Measurements from ENCODE around the gene ATP2B3. TPM values are rescaled to one million over a fixed set of nuclear protein-coding genes. Genes with fewer than 3 reads are reported as not detected.
A peak's percentile ranks its signal among the peaks of the same experiment; 100 is the strongest.

The ATP2B3 gene
- total and polyA plus RNA-seq, 7 donors: 0.01 to 0.04 (median 0.01) TPM; not detected in 4

DNA sequence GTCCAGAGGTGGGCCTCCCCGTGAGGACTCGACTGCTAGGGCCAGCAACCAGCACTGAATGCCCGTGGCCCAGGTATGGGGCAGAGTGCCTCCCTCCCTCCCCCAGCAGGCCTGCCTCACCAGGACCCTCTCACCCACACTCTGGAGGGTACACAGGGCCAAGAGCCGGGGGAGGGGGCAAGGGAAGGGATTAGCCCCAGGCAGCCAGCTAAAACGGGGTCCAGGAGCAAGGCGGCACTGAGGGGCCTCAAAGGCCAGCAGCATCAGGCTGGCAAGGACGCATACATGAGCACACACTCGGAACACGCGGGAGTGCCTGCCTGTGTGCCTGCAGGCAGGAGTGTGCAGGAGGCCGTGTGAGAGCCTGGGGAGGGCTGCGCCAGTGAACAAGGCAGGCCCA is 111.2 kb downstream of the ATP2B3 start:
- 87 to 90% (median 88%) methylated on average over 9 to 12 of the region's 12 CpGs for WGBS, 3 donors
- Histone ChIP-seq H3K36me3 (ENCODE audit: insufficient read depth in 1 of 2, low read depth in 1 of 2) (no peaks in the 10 kb centered on the region), H3K4me1 (no peaks in the 10 kb centered on the region), H3K27ac (no peak overlapping the region), H3K4me3 (no peak overlapping the region), H3K27me3 (ENCODE audit: insufficient read depth in 3 of 3, low read length in 2 of 3) (peaks cover 0 to 25% (median 0%) of the 10 kb centered on the region in 3 donors), H3K9me3 (no peaks in the 10 kb centered on the region)
- ATAC-seq (no peak), DNase-seq (peak in 1 of 2 donors; percentile 38)
- intact Hi-C loops (cut with DNase I): no loop called here
- TF ChIP-seq, protein P1, sequence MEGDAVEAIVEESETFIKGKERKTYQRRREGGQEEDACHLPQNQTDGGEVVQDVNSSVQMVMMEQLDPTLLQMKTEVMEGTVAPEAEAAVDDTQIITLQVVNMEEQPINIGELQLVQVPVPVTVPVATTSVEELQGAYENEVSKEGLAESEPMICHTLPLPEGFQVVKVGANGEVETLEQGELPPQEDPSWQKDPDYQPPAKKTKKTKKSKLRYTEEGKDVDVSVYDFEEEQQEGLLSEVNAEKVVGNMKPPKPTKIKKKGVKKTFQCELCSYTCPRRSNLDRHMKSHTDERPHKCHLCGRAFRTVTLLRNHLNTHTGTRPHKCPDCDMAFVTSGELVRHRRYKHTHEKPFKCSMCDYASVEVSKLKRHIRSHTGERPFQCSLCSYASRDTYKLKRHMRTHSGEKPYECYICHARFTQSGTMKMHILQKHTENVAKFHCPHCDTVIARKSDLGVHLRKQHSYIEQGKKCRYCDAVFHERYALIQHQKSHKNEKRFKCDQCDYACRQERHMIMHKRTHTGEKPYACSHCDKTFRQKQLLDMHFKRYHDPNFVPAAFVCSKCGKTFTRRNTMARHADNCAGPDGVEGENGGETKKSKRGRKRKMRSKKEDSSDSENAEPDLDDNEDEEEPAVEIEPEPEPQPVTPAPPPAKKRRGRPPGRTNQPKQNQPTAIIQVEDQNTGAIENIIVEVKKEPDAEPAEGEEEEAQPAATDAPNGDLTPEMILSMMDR (IDR thresholded peaks at IDR 0.05): no peak

DNA sequence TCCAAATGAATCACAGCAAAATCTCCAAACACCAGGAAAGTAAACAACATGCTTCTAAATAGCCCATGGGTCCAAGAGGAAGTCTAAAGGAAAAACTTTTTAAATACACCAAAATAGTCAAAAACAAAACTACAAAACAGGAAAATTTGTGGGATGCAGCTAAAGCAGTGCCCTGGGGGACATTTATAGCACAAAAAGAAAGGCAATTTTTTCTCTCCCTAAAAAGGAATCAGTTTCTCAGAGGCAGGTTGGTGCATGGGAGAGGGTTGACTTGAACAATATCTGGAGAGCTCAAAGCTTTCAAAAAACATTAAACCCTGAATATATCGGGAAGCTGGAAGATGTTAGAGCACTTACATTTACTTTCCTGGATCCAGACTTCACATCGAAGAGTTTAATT is 113.9 kb downstream of the ATP2B3 start:
- WGBS, 3 donors: 90 to 97% (median 94%) methylated on average over 2 of the region's 2 CpGs
- H3K4me1 ChIP-seq: no peaks in the 10 kb centered on the region
- intact Hi-C loops (cut with DNase I): no loop called here
- ATAC-seq: no peak
- no peak overlapping the region for H3K4me3 ChIP-seq
- H3K27ac ChIP-seq: no peak overlapping the region
- H3K36me3 ChIP-seq (ENCODE audit: insufficient read depth in 1 of 2, low read depth in 1 of 2): no peaks in the 10 kb centered on the region
- no peak for DNase-seq
- TF ChIP-seq, protein P1 (IDR thresholded peaks at IDR 0.05): no peak
- peaks cover 0 to 17% (median 0%) of the 10 kb centered on the region in 3 donors for H3K27me3 ChIP-seq (ENCODE audit: insufficient read depth in 3 of 3, low read length in 2 of 3)
- H3K9me3 ChIP-seq: no peaks in the 10 kb centered on the region

DNA sequence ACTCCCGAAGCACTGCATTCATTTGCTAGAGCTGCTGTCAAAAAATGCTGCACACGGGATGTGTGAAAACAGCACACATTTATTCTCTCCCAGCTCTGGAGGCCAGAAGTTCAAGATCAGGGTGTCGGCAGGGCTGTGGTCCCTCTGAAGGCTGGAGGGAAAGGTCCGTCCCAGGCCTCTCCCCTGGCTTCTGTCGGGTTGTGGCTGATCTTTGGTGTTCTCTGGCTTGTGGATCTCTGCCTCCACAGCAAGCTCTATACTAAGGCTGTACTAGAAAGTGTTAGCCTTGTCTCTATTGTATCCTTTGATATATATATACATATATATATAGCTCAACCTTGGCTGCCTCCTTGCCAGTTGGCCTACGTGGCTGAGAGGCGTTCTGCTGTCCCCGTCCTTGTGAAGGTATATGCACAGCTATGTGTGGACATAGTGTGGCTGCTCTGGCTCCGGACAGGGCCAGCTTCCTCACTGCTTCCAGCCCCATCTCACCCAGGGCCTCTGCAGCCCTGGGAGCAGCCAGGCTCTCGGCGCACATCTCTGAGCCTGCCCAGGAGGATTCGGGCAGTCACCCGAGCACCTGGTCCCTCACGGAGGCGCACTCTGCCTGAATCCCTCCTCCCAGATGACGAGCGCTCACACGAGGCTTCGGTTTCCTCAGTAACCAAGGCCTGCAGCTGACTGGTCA is 114.6 kb downstream of the ATP2B3 start:
- no peak overlapping the region for H3K27ac ChIP-seq
- peaks cover 0 to 17% (median 0%) of the 10 kb centered on the region in 3 donors for H3K27me3 ChIP-seq (ENCODE audit: insufficient read depth in 3 of 3, low read length in 2 of 3)
- no peaks in the 10 kb centered on the region for H3K36me3 ChIP-seq (ENCODE audit: insufficient read depth in 1 of 2, low read depth in 1 of 2)
- peak in 1 of 2 donors; percentile 21 for DNase-seq
- TF ChIP-seq, protein P1 (IDR thresholded peaks at IDR 0.05): no peak
- no peaks in the 10 kb centered on the region for H3K9me3 ChIP-seq
- 85 to 96% (median 96%) methylated on average over 19 of the region's 19 CpGs for WGBS, 3 donors
- ATAC-seq: no peak
- no peak overlapping the region for H3K4me3 ChIP-seq
- intact Hi-C loops (cut with DNase I): no loop called here
- no peaks in the 10 kb centered on the region for H3K4me1 ChIP-seq

Other genes with a start within 250 kb of the ATP2B3 start
- not detected for gene PNMA6F, start 195.9 kb upstream of the ATP2B3 start, total RNA-seq
- gene PNMA6F, start 195.9 kb upstream of the ATP2B3 start, polyA plus RNA-seq: not detected
- 1 to 10 TPM; 5.5 to 7.7 (median 6.2) TPM for gene ZNF275, start 183.5 kb upstream of the ATP2B3 start, total RNA-seq
- 1 to 10 TPM; 2.4 to 4.3 (median 3.1) TPM for gene ZNF275, start 183.5 kb upstream of the ATP2B3 start, polyA plus RNA-seq
- not detected for gene PNMA6E, start 116.3 kb upstream of the ATP2B3 start, total RNA-seq
- not detected for gene PNMA6E, start 116.3 kb upstream of the ATP2B3 start, polyA plus RNA-seq
- under 1 TPM; 0.30 to 0.50 (median 0.36) TPM for gene ZFP92, start 106.2 kb upstream of the ATP2B3 start, total RNA-seq
- under 1 TPM; 0.10 to 0.16 (median 0.16) TPM for gene ZFP92, start 106.2 kb upstream of the ATP2B3 start, polyA plus RNA-seq
- under 1 TPM in 3 of 4 donors, not detected in 1; 0.25 to 0.56 (median 0.42) TPM for gene TREX2, start 71.6 kb upstream of the ATP2B3 start, total RNA-seq
- under 1 TPM in 2 of 3 donors, not detected in 1; 0.10 to 0.27 TPM for gene TREX2, start 71.6 kb upstream of the ATP2B3 start, polyA plus RNA-seq
- 10 to 100 TPM; 10.7 to 17.3 (median 12.7) TPM for gene HAUS7, start 47.1 kb upstream of the ATP2B3 start, total RNA-seq
- 10 to 100 TPM in 2 of 3 donors, 1 to 10 TPM in 1; 8.3 to 18.5 (median 15.0) TPM for gene HAUS7, start 47.1 kb upstream of the ATP2B3 start, polyA plus RNA-seq
- gene BGN, start 22.7 kb upstream of the ATP2B3 start, total RNA-seq: 10 to 100 TPM; 12.6 to 62.4 (median 23.6) TPM
- gene BGN, start 22.7 kb upstream of the ATP2B3 start, polyA plus RNA-seq: 1 to 10 TPM; 6.7 to 9.9 (median 8.4) TPM
- gene CCNQ, start 81.5 kb downstream of the ATP2B3 start, total RNA-seq: 10 to 100 TPM; 17.0 to 34.3 (median 20.6) TPM
- 10 to 100 TPM; 47.8 to 53.5 (median 48.6) TPM for gene CCNQ, start 81.5 kb downstream of the ATP2B3 start, polyA plus RNA-seq
- gene DUSP9, start 129.6 kb downstream of the ATP2B3 start, total RNA-seq: not detected
- gene DUSP9, start 129.6 kb downstream of the ATP2B3 start, polyA plus RNA-seq: not detected
- gene PNCK, start 156.2 kb downstream of the ATP2B3 start, total RNA-seq: 1 to 10 TPM in 1 of 4 donors, under 1 TPM in 3; 0.79 to 1.9 (median 0.92) TPM
- gene PNCK, start 156.2 kb downstream of the ATP2B3 start, polyA plus RNA-seq: 1 to 10 TPM in 1 of 3 donors, under 1 TPM in 2; 0.21 to 1.0 (median 0.35) TPM
- gene SLC6A8, start 170.3 kb downstream of the ATP2B3 start, total RNA-seq: 100 to 1,000 TPM in 2 of 4 donors, 10 to 100 TPM in 2; 82.2 to 256 (median 117) TPM
- 100 to 1,000 TPM in 2 of 3 donors, 10 to 100 TPM in 1; 84.9 to 209 (median 104) TPM for gene SLC6A8, start 170.3 kb downstream of the ATP2B3 start, polyA plus RNA-seq
- gene BCAP31, start 206.7 kb downstream of the ATP2B3 start, total RNA-seq: 10 to 100 TPM; 65.4 to 71.6 (median 66.0) TPM
- 10 to 100 TPM; 63.7 to 97.3 (median 72.1) TPM for gene BCAP31, start 206.7 kb downstream of the ATP2B3 start, polyA plus RNA-seq
- 10 to 100 TPM; 16.0 to 27.1 (median 20.9) TPM for gene ABCD1, start 207.2 kb downstream of the ATP2B3 start, total RNA-seq
- gene ABCD1, start 207.2 kb downstream of the ATP2B3 start, polyA plus RNA-seq: 10 to 100 TPM; 11.7 to 36.0 (median 15.8) TPM
- 1 to 10 TPM in 1 of 4 donors, under 1 TPM in 3; 0.27 to 1.5 (median 0.73) TPM for gene PLXNB3, start 246.6 kb downstream of the ATP2B3 start, total RNA-seq
- under 1 TPM; 0.13 to 0.35 (median 0.31) TPM for gene PLXNB3, start 246.6 kb downstream of the ATP2B3 start, polyA plus RNA-seq